K562 (cell line): Measurements from ENCODE around the gene PDPK1. TPM values are rescaled to one million over a fixed set of nuclear protein-coding genes. Genes with fewer than 3 reads are reported as not detected.
A peak's percentile ranks its signal among the peaks of the same experiment; 100 is the strongest.

Source experiments
- CEBPB ChIP-seq: fragments of 450-650 bp; IDR thresholded peaks from 2 replicates; pipeline ENCODE4 v1.6.1; 2016; ENCODE audit warnings: missing genetic modification characterization, missing compliant biosample characterization
- CREB1 ChIP-seq, 2 experiments: sonication (generic) in 1 of 2; formaldehyde crosslinking in 1 of 2; IDR thresholded peaks; 2 replicates each; pipeline versions ENCODE4 v1.6.1 to v1.8.0; 2012 to 2022; ENCODE audit warnings: inconsistent platforms in 1 of 2, mild to moderate bottlenecking in 1 of 2, missing genetic modification reagents in 1 of 2, moderate library complexity in 1 of 2
- ETV1 ChIP-seq: fragments of 450-650 bp; conservative IDR thresholded peaks from 2 replicates; pipeline ENCODE4 v1.6.1; 2016; ENCODE audit warnings: missing genetic modification characterization, control low read depth, low read depth, missing compliant biosample characterization
- FOXM1 ChIP-seq, 2 experiments: fragments of 450-650 bp in 1 of 2; sonication (generic) in 1 of 2; formaldehyde crosslinking in 1 of 2; IDR thresholded peaks; 2 replicates each; pipeline versions ENCODE4 v1.6.1 to v1.9.0; 2017 to 2022; ENCODE audit warnings: low read depth in 2 of 2, mild to moderate bottlenecking in 2 of 2, missing genetic modification reagents in 1 of 2, moderate library complexity in 1 of 2
- GABPB2 ChIP-seq: fragments of 250-450 bp; sonication (Bioruptor Pico); conservative IDR thresholded peaks from 2 replicates; pipeline ENCODE4 v1.5.1; 2021; ENCODE audit warnings: mild to moderate bottlenecking
- MTA1 ChIP-seq: fragments of 450-650 bp; IDR thresholded peaks from 2 replicates; pipeline ENCODE4 v1.6.1; 2017; ENCODE audit warnings: borderline replicate concordance
- RBM22 ChIP-seq: fragments of 200-400 bp; formaldehyde crosslinking; IDR thresholded peaks from 2 replicates; pipeline ENCODE4 v1.6.1; 2018; ENCODE audit warnings: low read length, low read depth; ENCODE audit not compliant: poor library complexity, severe bottlenecking
- SMARCE1 ChIP-seq: fragments of 450-650 bp; IDR thresholded peaks from 2 replicates; pipeline ENCODE4 v1.7.1; 2016; ENCODE audit warnings: mild to moderate bottlenecking
- TAF1 ChIP-seq: IDR thresholded peaks from 2 replicates; pipeline ENCODE4 v1.6.1; 2011; ENCODE audit warnings: mild to moderate bottlenecking, low read length, moderate library complexity; ENCODE audit not compliant: insufficient read depth, control insufficient read depth, severe bottlenecking; ENCODE audit errors: extremely low read depth
- THRAP3 ChIP-seq: fragments of 450-650 bp; IDR thresholded peaks from 2 replicates; pipeline ENCODE4 v1.6.1; 2016; ENCODE audit warnings: mild to moderate bottlenecking, inconsistent platforms, borderline replicate concordance
- polyA plus RNA-seq, 8 experiments: library from polyadenylated mRNA; depleted of rRNA in 4 of 8; stranded (reverse) in 5 of 8; unstranded in 3 of 8; fragments of >200 nt; fragmentation: Nextera tagmentation in 2 of 8; fragmentation: Illumina TruSeq in 1 of 8; extraction: Ambion mirVana in 2 of 8; extraction: Trizol in 1 of 8; gene quantifications; 2 replicates each; pipeline versions ENCODE4 v1.2.1 to v1.2.3, GENCODE V29; 2011 to 2014; ENCODE audit warnings: inconsistent platforms in 1 of 8, missing spikeins in 1 of 8
- total RNA-seq, 7 experiments: library from RNA; depleted of rRNA in 6 of 7; stranded (reverse); fragments of >200 nt in 6 of 7; fragmentation: Illumina TruSeq in 2 of 7; extraction: Trizol in 2 of 7; gene quantifications; 2 replicates each; pipeline versions ENCODE4 v1.2.1 to v1.2.3, GENCODE V29; 2011 to 2021; ENCODE audit warnings: low replicate concordance in 1 of 7
- TF ChIP-seq, protein P1 (sequence below), 2 experiments: fragments of 450-650 bp; IDR thresholded peaks; 2 replicates each; pipeline ENCODE4 v1.6.1; 2016
- TF ChIP-seq, protein P2 (sequence below): fragments of 450-650 bp; IDR thresholded peaks from 2 replicates; pipeline ENCODE4 v1.7.1; 2018; ENCODE audit warnings: mild to moderate bottlenecking, low read depth; ENCODE audit not compliant: partially characterized antibody
- TF ChIP-seq, protein P3 (sequence below): IDR thresholded peaks from 3 replicates; pipeline ENCODE4 v1.6.1; 2011; ENCODE audit warnings: borderline replicate concordance, mild to moderate bottlenecking; ENCODE audit not compliant: insufficient read length, insufficient read depth
- TF ChIP-seq, protein P4 (sequence below): fragments of 250-450 bp; sonication (Bioruptor Pico); IDR thresholded peaks from 2 replicates; pipeline ENCODE4 v1.4.0; 2020

Gene PDPK1
- total and polyA plus RNA-seq, 9 of the 15 experiments (the other 6 are each of a cell fraction or from before 2014, with no cell fraction given): 4.0 to 37.2 (median 18.7) TPM

DNA sequence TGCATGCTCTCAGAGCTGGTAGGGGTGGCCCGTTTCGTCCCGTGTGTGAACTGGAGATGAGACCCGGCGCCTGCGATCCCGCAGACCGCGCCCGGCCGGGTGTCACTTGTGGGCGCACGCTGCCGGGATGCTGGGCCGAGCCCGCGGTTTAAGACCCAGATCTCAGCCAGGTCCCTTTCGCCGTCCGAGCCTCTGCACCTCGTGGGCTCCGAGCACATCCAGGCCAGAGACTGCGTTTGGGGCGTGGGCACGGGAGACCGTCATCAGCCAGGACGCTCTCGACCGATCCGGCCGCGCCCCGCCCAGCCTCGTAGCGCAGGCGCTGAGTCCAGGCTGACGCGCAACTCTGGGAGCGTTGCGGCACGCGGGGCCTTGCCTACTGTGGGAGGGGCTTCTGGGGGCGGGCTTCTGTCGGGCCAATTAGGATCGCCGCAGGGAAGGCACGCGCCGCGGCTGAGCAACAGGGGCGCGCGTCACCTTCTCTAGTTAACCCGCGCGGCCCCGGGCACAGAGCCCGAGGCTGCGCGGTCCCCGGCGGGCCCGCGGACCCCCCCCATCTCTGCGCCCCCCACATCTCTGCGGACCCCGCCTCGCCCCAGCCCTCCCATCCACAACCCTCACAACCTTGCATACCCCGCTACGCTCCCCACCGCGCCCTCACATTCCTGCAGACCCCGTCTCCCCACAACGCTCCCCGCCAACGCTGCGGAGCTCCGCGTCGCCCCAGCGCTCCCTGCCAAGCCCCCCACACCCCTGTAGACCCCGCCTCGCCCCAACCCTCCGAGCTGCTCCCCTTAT is 5.9 kb upstream of the PDPK1 start (continued):
- TF ChIP-seq, protein P1, sequence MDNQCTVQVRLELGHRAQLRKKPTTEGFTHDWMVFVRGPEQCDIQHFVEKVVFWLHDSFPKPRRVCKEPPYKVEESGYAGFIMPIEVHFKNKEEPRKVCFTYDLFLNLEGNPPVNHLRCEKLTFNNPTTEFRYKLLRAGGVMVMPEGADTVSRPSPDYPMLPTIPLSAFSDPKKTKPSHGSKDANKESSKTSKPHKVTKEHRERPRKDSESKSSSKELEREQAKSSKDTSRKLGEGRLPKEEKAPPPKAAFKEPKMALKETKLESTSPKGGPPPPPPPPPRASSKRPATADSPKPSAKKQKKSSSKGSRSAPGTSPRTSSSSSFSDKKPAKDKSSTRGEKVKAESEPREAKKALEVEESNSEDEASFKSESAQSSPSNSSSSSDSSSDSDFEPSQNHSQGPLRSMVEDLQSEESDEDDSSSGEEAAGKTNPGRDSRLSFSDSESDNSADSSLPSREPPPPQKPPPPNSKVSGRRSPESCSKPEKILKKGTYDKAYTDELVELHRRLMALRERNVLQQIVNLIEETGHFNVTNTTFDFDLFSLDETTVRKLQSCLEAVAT (IDR thresholded peaks at IDR 0.05): peak in 1 of 2 experiments; percentile 35; a peak in 1 of 4 replicates
- TF ChIP-seq THRAP3 (no peak), CREB1 (IDR thresholded peaks at IDR 0.05) (peak; percentile 75), CREB1 (CRISPR knock-in tag; IDR thresholded peaks at IDR 0.05) (peak; percentile 83), CEBPB (tag) (0 out of 2 replicates have a peak, but pooled peaks have one; percentile 35), FOXM1 (IDR thresholded peaks at IDR 0.05; ENCODE audit: low read depth) (no peak), FOXM1 (CRISPR knock-in tag; IDR thresholded peaks at IDR 0.05; ENCODE audit: low read depth) (no peak), TAF1 (peak; percentile 47), RBM22 (no peak), ETV1 (no peak), SMARCE1 (no peak), GABPB2 (CRISPR knock-in tag) (no peak), MTA1 (no peak)
- TF ChIP-seq, protein P2, sequence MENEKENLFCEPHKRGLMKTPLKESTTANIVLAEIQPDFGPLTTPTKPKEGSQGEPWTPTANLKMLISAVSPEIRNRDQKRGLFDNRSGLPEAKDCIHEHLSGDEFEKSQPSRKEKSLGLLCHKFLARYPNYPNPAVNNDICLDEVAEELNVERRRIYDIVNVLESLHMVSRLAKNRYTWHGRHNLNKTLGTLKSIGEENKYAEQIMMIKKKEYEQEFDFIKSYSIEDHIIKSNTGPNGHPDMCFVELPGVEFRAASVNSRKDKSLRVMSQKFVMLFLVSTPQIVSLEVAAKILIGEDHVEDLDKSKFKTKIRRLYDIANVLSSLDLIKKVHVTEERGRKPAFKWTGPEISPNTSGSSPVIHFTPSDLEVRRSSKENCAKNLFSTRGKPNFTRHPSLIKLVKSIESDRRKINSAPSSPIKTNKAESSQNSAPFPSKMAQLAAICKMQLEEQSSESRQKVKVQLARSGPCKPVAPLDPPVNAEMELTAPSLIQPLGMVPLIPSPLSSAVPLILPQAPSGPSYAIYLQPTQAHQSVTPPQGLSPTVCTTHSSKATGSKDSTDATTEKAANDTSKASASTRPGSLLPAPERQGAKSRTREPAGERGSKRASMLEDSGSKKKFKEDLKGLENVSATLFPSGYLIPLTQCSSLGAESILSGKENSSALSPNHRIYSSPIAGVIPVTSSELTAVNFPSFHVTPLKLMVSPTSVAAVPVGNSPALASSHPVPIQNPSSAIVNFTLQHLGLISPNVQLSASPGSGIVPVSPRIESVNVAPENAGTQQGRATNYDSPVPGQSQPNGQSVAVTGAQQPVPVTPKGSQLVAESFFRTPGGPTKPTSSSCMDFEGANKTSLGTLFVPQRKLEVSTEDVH: no peak
- TF ChIP-seq, protein P3, sequence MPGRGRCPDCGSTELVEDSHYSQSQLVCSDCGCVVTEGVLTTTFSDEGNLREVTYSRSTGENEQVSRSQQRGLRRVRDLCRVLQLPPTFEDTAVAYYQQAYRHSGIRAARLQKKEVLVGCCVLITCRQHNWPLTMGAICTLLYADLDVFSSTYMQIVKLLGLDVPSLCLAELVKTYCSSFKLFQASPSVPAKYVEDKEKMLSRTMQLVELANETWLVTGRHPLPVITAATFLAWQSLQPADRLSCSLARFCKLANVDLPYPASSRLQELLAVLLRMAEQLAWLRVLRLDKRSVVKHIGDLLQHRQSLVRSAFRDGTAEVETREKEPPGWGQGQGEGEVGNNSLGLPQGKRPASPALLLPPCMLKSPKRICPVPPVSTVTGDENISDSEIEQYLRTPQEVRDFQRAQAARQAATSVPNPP: no peak
- TF ChIP-seq, protein P4, sequence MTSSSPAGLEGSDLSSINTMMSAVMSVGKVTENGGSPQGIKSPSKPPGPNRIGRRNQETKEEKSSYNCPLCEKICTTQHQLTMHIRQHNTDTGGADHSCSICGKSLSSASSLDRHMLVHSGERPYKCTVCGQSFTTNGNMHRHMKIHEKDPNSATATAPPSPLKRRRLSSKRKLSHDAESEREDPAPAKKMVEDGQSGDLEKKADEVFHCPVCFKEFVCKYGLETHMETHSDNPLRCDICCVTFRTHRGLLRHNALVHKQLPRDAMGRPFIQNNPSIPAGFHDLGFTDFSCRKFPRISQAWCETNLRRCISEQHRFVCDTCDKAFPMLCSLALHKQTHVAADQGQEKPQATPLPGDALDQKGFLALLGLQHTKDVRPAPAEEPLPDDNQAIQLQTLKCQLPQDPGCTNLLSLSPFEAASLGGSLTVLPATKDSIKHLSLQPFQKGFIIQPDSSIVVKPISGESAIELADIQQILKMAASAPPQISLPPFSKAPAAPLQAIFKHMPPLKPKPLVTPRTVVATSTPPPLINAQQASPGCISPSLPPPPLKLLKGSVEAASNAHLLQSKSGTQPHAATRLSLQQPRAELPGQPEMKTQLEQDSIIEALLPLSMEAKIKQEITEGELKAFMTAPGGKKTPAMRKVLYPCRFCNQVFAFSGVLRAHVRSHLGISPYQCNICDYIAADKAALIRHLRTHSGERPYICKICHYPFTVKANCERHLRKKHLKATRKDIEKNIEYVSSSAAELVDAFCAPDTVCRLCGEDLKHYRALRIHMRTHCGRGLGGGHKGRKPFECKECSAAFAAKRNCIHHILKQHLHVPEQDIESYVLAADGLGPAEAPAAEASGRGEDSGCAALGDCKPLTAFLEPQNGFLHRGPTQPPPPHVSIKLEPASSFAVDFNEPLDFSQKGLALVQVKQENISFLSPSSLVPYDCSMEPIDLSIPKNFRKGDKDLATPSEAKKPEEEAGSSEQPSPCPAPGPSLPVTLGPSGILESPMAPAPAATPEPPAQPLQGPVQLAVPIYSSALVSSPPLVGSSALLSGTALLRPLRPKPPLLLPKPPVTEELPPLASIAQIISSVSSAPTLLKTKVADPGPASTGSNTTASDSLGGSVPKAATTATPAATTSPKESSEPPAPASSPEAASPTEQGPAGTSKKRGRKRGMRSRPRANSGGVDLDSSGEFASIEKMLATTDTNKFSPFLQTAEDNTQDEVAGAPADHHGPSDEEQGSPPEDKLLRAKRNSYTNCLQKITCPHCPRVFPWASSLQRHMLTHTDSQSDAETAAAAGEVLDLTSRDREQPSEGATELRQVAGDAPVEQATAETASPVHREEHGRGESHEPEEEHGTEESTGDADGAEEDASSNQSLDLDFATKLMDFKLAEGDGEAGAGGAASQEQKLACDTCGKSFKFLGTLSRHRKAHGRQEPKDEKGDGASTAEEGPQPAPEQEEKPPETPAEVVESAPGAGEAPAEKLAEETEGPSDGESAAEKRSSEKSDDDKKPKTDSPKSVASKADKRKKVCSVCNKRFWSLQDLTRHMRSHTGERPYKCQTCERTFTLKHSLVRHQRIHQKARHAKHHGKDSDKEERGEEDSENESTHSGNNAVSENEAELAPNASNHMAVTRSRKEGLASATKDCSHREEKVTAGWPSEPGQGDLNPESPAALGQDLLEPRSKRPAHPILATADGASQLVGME (CRISPR knock-in tag): no peak
